Measurements from ENCODE around the gene GNGT1.
"Not testable (repeated sequence)": the region's sequence is repeated elsewhere in the genome, so short reads cannot be mapped to it uniquely, and the experiment has no call there.

GNGT1 gene

DNA sequence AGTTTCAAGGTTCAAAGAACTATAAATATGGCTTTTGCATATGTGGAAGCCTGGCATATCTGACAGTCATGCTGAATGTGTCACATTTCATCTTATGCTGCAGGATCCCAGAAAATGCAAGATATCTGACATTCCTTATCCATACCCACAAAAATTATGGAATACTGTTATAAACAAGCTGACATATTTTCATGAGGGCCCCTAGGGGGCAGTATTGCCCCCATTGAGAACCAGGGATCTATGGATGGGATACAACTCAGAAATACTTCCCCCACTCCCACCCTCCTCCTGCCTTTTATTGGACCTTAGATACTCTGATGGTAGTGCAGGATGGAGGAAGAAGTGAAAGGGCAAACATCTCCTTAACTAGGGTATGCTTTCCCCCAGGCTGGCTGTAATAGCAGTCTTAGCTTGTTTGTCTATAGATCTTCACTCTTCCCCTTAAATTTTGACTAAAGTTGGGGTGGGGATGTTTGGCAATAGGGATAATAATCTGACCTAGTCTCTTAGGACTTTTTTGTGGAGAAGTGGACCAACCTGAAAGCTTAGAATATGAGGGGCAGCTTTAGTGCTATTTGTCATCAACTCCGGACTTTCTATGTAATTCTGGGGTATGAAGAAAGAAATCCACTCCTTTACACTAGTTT, 3.5 kb upstream of the GNGT1 start:
- FAIRE-seq: peak; percentile 23
- peak; percentile 55 for DNase-seq (ENCODE audit: low spot score)

DNA sequence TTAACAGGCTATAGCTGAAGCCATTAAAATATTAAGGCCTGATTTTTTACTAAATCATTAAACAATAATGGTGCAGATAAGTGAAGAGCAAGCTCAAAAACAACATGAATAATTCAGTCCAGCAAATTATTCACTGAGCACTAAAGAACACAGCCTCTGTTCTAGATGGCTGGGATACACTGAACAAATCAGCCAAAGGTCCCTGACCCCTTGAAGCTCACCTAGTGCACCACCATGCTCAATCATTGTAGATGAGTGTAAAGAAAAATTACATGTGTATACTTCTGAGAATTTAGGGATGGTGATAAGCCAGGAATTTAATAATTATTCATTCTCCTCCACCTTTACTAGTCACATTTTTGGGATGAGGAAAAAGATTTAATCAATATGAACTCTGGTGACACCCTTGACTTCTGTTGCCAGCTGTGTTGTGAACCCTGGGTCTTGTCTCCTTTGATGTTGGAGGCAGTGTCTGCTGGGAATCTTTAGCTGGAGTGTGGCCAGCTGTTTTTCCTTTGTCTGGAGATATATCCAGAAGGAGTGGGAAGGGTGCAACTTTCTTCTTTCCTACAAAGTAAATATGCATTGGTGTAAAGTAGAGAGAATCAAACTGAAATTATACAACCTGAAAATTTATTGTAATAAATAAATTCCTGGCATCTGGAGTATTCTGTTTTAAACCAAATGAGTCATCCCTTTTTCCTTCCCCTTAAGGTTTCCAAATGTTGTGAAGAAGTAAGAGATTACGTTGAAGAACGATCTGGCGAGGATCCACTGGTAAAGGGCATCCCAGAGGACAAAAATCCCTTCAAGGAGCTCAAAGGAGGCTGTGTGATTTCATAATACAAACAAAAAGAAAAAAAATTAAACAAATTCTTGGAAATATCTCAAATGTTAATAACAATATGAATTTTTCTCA, 4.0 kb downstream of the GNGT1 start:
- FAIRE-seq (peak; percentile 55), DNase-seq (ENCODE audit: low spot score) (peak; percentile 22)

DNA sequence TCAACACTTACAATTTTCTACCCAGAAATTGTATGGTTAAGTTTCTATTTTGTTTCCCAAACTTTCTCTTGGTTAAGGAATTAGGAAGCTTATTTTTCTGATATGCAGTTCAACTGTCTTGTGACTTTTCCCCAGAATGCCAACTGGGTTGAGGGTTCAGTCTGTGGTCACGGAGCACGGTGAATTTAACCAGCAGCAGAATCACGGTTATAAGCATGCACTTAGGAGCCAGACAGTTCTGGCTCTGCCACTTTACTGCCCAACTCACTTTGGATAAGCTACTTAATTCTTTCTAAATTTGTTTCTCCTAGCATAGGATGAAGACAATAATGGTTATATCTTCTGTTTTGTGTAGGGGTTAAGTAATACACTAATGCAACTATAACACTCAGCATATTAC, 4.9 kb downstream of the GNGT1 start:
- not testable (repeated sequence) for DNase-seq (ENCODE audit: low spot score)
- peak; percentile 83 for FAIRE-seq

DNA sequence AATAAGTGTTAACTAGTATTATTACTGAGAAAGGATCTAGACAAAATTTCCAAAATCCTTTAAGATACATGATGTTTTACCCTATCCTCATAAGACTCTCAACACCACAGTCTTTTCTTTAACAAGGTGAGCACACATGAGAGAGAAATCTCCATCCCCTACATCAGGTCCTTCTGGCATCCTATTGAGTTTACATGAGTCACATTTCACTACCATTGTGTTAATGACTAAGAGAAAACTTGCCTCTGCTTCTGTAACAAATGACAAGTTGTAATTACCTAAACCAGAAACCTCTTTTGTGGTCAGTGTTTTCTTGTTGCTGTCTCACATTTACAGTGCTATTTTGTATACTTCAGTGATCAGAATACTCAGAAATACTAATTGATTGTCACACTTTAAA, 5.3 kb downstream of the GNGT1 start:
- FAIRE-seq: peak; percentile 90
- not testable (repeated sequence) for DNase-seq (ENCODE audit: low spot score)

GRCh38 chr7:93913197-93913596, 6.8 kb downstream of the GNGT1 start:
- DNase-seq (ENCODE audit: low spot score): no peak
- FAIRE-seq: no peak

DNA sequence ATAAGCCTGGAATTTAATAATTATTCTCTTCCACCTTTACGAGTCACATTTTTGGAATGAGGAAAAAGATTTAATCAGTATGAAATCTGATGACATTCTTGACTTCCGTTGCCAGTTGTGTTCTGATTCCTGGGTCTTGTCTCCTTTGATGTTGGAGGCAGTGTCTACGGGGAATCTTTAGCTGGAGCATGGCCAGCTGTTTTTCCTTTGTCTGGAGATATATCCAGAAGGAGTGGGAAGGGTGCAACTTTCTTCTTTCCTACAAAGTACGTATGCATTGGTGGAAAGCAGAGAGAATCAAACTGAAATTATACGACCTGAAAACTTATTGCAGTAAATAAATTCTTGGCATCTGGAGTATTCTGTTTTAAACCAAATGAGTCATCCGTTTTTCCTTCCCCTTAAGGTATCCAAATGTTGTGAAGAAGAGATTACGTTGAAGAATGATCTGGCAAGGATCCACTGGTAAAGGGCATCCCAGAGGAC, 8.3 kb downstream of the GNGT1 start:
- DNase-seq (ENCODE audit: low spot score) (peak; percentile 53), FAIRE-seq (peak; percentile 42)

DNA sequence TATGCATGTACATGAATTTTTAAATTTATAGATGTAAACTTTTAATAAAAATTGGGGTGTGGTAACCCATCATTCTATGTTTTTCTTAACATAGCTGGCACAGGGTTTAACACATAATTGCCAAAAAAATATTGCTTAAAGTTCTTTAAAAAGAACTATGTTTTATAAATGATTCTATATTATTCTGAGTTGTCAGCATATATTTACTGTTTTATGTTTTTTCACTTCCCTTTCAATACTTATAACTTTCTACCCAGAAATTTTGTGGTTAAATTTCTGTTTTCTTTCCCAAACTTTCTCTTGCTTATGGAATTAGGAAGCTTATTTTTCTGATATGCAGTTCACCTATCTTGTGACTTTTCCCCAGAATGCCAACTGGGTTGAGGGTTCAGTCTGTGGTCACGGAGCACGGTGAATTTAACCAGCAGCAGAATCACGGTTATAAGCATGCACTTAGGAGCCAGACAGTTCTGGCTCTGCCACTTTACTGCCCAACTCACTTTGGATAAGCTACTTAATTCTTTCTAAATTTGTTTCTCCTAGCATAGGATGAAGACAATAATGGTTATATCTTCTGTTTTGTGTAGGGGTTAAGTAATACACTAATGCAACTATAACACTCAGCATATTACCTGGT, 9.0 kb downstream of the GNGT1 start:
- not testable (repeated sequence) for DNase-seq (ENCODE audit: low spot score)
- FAIRE-seq: peak; percentile 98

- not testable (repeated sequence) for DNase-seq (ENCODE audit: low spot score)
- peak; percentile 87 for FAIRE-seq
These were observed 9.5 kb downstream of the GNGT1 start for GRCh38 chr7:93915888-93916287.

- not testable (repeated sequence) for DNase-seq (ENCODE audit: low spot score); FAIRE-seq
These were observed 9.9 kb downstream of the GNGT1 start for GRCh38 chr7:93916315-93916714.

- DNase-seq (ENCODE audit: low spot score) (no peak), FAIRE-seq (no peak)
These were observed 14.3 kb downstream of the GNGT1 start for GRCh38 chr7:93920496-93921182.

DNA sequence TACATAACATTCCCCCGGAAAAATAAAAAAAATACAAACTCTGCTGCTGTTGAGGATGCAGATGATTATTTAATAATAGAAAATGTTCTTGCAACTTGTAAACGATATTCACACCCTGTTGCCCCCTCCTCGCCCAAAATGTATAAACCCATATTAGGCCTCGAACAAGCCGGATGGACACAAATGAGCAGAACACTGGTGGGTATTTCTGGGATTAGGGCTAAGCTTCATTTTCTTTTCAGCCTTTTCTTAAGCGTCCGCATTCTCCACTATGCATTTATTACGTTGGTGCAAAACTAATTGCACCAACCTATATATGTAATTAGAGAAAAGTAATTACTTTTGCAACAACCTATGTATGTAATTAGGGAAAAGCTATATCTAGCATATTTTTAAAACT, 14.8 kb downstream of the GNGT1 start:
- FAIRE-seq (no peak), DNase-seq (ENCODE audit: low spot score) (no peak)

DNA sequence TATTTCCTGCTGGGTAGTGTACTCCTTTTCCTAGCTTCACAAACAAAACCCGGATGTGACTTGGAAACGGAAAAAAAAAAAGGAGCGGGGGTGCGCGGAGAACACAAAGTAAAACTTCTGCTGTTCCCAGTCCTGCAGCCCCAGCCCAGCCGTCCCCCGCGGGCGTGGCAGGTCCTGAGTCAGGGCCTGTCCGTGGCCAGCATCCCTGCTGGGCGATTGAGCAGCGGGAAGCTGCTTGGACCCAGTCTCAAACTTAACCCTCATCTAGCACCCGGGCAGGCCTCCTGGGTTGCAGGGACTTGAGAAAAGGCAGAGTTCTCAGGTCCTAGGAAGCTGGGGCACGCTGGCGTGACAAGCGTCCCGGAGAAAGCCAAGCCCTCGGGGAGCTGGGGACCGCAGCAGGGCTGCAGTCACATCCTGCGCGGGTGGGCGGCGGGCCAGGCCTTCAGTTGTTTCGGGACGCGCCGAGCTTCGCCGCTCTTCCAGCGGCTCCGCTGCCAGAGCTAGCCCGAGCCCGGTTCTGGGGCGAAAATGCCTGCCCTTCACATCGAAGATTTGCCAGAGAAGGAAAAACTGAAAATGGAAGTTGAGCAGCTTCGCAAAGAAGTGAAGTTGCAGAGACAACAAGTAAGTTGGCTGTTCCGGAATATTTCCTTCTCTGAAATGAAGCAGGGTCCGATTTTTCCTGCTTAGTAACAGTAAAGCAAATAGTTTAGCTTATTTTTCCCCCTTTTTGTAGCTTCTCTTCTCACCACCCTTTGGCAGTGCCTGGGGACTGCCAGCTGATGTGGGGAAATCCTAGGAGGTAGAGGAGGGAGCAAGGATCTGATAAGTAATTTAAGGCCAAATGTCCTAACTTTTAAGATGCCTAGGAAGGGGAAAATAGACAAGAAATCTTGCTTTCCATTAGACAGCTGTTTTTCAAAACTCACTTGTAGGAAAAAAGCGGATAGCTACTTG, 15.5 kb downstream of the GNGT1 start, which contains the start of gene GNG11:
TSS of gene GNG11 (plus strand) at position 129 of the 960 bp plus-strand sequence. CDS start at position 532, 403 bp downstream.
- FAIRE-seq (peak; percentile 79), DNase-seq (ENCODE audit: low spot score) (peak; percentile 78)

DNA sequence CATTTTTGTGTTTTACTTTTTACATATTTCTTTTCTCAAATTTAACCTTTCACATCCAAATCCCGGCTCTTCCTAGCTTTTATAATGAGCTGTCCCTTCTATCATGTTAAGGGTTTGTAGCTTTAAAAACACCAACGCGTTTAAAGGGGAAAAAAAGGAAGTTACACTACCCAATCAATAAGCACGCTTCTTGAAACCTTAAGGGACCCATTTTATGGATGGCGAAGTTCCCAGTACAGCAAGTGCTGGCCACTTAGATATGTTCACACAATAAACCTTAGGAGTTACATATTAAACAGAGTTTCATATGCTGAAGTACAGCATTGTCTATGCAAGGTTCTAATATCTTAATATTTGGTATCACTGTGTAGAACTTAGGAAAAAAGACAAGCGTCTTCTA, 16.9 kb downstream of the GNGT1 start:
- no peak for FAIRE-seq
- no peak for DNase-seq (ENCODE audit: low spot score)

GRCh38 chr7:93923942-93924341, 17.6 kb downstream of the GNGT1 start:
- DNase-seq (ENCODE audit: low spot score): no peak
- FAIRE-seq: no peak

DNA sequence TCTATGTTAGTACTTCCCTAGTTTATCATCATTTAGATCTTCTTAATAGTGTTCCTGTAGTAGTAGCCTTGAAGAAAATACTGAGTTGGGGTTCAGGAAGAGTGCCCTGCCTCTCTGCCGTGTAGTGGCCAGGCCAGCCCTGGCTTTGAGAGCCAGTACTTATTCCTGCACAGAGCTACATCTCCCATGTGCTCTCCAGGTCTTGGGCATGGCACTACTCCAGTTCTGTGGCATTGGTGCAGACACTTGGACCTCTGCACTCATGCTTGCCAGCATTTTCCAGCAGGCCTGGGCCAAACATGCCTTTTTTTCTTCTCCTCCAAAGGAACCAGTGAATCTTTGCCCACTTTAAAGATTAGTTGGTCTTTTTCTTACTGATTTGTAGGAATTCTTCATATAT, 20.4 kb downstream of the GNGT1 start:
- no peak for DNase-seq (ENCODE audit: low spot score)
- no peak for FAIRE-seq

GRCh38 chr7:93927585-93927984, 21.2 kb downstream of the GNGT1 start:
- DNase-seq (ENCODE audit: low spot score) (no peak), FAIRE-seq (no peak)

- DNase-seq (ENCODE audit: low spot score) (no peak), FAIRE-seq (no peak)
These were observed 25.3 kb downstream of the GNGT1 start for GRCh38 chr7:93931655-93932054.

- FAIRE-seq (peak; percentile 66), DNase-seq (ENCODE audit: low spot score) (no peak)
These were observed 26.8 kb downstream of the GNGT1 start for GRCh38 chr7:93933156-93933555.

DNA sequence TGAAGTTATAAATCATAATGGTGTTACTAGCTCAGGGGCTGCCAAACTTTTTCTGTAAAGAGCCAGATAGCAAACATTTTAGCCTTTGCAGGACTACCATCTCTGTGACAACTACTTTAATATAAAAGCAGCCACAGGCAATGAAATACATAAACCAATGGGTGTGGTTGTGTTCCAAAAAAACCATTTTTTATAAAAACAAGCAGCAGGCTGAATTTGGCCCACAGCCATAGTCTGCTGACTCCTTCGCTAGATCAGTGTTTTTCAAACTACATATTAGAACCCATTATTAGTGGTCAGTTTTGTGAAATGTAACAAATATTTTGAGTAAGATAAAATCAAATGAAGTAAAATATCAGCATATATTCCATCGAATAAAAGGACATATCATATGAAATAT, 28.7 kb downstream of the GNGT1 start:
- FAIRE-seq: no peak

GRCh38 chr7:93937818-93938217, 31.5 kb downstream of the GNGT1 start:
- DNase-seq (ENCODE audit: low spot score): no peak
- FAIRE-seq: no peak

More for the DNA sequence above, 28.7 kb downstream of the GNGT1 start:
- DNase-seq (ENCODE audit: low spot score): no peak

All from urothelium cell line (cell line).